ENCODE data around the gene GADD45B.

GRCh38 chr19:2464389-2464788 lies 11.5 kb upstream of the GADD45B start:
- TF ChIP-seq, protein P1, sequence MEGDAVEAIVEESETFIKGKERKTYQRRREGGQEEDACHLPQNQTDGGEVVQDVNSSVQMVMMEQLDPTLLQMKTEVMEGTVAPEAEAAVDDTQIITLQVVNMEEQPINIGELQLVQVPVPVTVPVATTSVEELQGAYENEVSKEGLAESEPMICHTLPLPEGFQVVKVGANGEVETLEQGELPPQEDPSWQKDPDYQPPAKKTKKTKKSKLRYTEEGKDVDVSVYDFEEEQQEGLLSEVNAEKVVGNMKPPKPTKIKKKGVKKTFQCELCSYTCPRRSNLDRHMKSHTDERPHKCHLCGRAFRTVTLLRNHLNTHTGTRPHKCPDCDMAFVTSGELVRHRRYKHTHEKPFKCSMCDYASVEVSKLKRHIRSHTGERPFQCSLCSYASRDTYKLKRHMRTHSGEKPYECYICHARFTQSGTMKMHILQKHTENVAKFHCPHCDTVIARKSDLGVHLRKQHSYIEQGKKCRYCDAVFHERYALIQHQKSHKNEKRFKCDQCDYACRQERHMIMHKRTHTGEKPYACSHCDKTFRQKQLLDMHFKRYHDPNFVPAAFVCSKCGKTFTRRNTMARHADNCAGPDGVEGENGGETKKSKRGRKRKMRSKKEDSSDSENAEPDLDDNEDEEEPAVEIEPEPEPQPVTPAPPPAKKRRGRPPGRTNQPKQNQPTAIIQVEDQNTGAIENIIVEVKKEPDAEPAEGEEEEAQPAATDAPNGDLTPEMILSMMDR (IDR thresholded peaks at IDR 0.05; ENCODE audit: extremely low read depth in 1 of 2, insufficient read depth in 1 of 2, low read depth in 1 of 2, low read length in 2 of 2), result no peak
- TF ChIP-seq POLR2A (IDR thresholded peaks at IDR 0.05; ENCODE audit: low read depth, low read length) (no peak), JUN (IDR thresholded peaks at IDR 0.05; ENCODE audit: borderline replicate concordance, insufficient read depth, insufficient read length, low read depth) (no peak)

Data from endothelial cell of umbilical vein (primary cell).